Spleen (tissue), 7 donors: ENCODE data around the gene MACROD2.

ENCODE experiments used
- POLR2A ChIP-seq, 3 donors: fragments of 450-650 bp; IDR thresholded peaks; one replicate each; pipeline ENCODE4 v1.5.1; 2017; ENCODE audit warnings: antibody characterized with exemption in 3 of 3, mild to moderate bottlenecking in 1 of 3
- TF ChIP-seq, protein P1 (sequence below), 11 experiments: fragments of 200-600 bp in 7 of 11; fragments of 450-650 bp in 4 of 11; sonication (generic) in 4 of 11; IDR thresholded peaks in 8 of 11; conservative IDR thresholded peaks in 3 of 11; 1 replicate in 7 of 11; 2 replicates in 4 of 11; pipeline versions ENCODE4 v1.4.0 to v1.8.0; 2016 to 2021; ENCODE audit warnings: antibody characterized with exemption in 11 of 11, inconsistent platforms in 4 of 11, mild to moderate bottlenecking in 1 of 11
- donor health status: DM: no; HTN: no; CAD: no; lungs with moderate emphysema.
- donor health status: DM: no; HTN: no; CAD: no.
- donor health status: DM: no; HTN: no; CAD: no.

DNA sequence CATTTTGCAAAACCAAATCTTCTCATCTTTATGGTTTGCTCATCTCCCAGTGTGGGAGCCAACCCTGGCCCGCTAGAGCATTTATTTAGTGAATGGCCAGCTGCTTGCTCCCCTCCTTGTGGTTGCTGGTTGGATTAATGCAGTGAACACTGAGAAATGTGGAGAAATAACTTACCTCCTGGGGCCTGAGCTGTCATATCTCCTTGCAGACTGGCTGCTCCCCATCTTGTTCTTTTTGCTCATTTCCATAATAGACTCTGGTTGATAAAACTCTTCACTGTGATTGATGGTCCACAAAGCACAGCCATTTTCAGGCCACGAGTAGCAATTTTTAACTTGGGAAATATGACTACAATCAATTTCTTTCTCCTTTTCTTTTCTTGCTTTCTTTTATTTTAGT is 1420.6 kb downstream of the MACROD2 start:
- TF ChIP-seq, protein P1, sequence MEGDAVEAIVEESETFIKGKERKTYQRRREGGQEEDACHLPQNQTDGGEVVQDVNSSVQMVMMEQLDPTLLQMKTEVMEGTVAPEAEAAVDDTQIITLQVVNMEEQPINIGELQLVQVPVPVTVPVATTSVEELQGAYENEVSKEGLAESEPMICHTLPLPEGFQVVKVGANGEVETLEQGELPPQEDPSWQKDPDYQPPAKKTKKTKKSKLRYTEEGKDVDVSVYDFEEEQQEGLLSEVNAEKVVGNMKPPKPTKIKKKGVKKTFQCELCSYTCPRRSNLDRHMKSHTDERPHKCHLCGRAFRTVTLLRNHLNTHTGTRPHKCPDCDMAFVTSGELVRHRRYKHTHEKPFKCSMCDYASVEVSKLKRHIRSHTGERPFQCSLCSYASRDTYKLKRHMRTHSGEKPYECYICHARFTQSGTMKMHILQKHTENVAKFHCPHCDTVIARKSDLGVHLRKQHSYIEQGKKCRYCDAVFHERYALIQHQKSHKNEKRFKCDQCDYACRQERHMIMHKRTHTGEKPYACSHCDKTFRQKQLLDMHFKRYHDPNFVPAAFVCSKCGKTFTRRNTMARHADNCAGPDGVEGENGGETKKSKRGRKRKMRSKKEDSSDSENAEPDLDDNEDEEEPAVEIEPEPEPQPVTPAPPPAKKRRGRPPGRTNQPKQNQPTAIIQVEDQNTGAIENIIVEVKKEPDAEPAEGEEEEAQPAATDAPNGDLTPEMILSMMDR (IDR thresholded peaks at IDR 0.05 in 8 of 11, conservative IDR thresholded peaks at IDR 0.05 in 3 of 11) = no peak
- TF ChIP-seq POLR2A (IDR thresholded peaks at IDR 0.05) = no peak
